Heart left ventricle (tissue), 13 donors: ENCODE data around the gene ARHGAP26.

Source experiments
- POLR2A ChIP-seq, 2 donors: fragments of 450-650 bp; IDR thresholded peaks; one replicate each; pipeline ENCODE4 v1.6.1; 2017; ENCODE audit warnings: antibody characterized with exemption in 2 of 2, mild to moderate bottlenecking in 2 of 2, moderate library complexity in 2 of 2
- TF ChIP-seq, protein P1 (sequence below), 12 donors: fragments of 200-600 bp; sonication (generic) in 4 of 12; IDR thresholded peaks; one replicate each; pipeline versions ENCODE4 v1.5.0 to v1.8.0; 2018 to 2022; ENCODE audit warnings: antibody characterized with exemption in 12 of 12, mild to moderate bottlenecking in 5 of 12
- donor health status: ischemic (EF 13 %, LVEDD 7.1; RV severe dilation, severe dysfunction).
- donor health status: DM: no; HTN: yes; CAD: no.
- donor health status: DM: no; HTN: no; CAD: no.
- donor health status: ischemic (EF 25% LVEDD 6.9; RV normal size, moderate dysfunction).
- donor health status: ischemic (EF 25% LVEDD 5.7; RV mildly dilated, moderate dysfunction).
- donor health status: ischemic (EF 35%, LVEDD 5.7; RV mildly dilated, moderate dysfunction).
- donor health status: nonischemic (EF 11% LVEDD 7.7; RV severe dilation, severe dysfunction).
- donor health status: DM: yes; HTN: yes; CAD: no.
- donor health status: PGD.
- donor health status: ischemic (EF 29% LVEDD 5.4; RV normal size, mild dysfunction).
- donor health status: nonischemic (EF 23%, LVEDD 6.1; RV moderate dilation, normal function).

- no peak for TF ChIP-seq POLR2A (IDR thresholded peaks at IDR 0.05)
- TF ChIP-seq, protein P1, sequence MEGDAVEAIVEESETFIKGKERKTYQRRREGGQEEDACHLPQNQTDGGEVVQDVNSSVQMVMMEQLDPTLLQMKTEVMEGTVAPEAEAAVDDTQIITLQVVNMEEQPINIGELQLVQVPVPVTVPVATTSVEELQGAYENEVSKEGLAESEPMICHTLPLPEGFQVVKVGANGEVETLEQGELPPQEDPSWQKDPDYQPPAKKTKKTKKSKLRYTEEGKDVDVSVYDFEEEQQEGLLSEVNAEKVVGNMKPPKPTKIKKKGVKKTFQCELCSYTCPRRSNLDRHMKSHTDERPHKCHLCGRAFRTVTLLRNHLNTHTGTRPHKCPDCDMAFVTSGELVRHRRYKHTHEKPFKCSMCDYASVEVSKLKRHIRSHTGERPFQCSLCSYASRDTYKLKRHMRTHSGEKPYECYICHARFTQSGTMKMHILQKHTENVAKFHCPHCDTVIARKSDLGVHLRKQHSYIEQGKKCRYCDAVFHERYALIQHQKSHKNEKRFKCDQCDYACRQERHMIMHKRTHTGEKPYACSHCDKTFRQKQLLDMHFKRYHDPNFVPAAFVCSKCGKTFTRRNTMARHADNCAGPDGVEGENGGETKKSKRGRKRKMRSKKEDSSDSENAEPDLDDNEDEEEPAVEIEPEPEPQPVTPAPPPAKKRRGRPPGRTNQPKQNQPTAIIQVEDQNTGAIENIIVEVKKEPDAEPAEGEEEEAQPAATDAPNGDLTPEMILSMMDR (IDR thresholded peaks at IDR 0.05), result no peak
Measured at GRCh38 chr5:143222287-143223231, 452.4 kb downstream of the ARHGAP26 start.
